ENCODE data around the gene ADRA1B. TPM values are rescaled to one million over a fixed set of nuclear protein-coding genes. Genes with fewer than 3 reads are reported as not detected.

Gene ADRA1B
- 0.90 TPM in 1 of 2 replicates, not detected in the other for total RNA-seq (ENCODE audit: low replicate concordance)

DNA sequence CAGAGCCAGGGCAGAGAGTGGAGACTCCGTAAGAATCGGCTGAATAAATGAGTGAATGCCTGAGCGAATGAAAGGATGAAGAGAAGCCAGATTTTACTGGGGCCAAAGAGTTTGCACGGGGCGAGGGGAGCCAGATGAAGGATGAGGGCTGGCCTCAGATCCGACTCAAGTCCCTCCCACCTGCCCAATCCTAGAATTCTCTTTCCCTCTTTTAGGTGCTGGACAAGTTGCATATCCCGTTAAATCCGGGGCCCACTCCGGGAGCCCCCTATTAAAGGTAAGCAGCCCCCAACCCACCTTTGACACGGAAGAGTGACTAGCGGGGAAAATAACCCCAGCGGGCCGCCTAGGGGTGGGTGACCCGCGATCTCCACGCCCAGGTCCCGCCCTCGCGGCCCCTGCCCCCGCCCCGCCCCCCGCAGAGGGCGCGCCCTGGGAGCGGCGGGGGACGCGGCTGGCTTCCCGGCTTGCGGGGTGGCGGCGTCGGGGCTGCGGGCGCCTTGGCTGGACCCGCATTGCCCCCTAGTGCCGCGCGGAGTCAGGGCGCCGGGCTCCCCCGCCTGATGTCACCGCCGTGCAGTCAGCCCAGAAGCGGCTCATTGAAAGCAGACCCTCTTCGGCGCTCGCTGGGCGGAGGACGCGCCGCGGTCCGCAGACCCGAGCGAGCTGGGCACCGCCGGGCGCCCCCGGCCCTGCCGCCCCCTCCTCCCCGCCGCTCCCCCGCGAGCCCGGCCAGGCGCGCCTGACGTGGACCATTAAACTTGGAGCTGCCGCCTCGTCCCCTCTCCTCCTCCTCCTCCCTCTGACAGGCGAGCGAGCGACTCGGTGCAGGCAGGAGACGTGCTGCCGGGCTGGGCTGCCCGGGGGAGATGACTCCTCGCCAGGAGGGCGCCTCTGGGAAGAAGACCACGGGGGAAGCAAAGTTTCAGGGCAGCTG lies at the start of gene ADRA1B:
ADRA1B (plus strand) TSS at position 579 of the 937 bp plus-strand sequence. CDS start 424 bp downstream, outside the sequence.

DNA sequence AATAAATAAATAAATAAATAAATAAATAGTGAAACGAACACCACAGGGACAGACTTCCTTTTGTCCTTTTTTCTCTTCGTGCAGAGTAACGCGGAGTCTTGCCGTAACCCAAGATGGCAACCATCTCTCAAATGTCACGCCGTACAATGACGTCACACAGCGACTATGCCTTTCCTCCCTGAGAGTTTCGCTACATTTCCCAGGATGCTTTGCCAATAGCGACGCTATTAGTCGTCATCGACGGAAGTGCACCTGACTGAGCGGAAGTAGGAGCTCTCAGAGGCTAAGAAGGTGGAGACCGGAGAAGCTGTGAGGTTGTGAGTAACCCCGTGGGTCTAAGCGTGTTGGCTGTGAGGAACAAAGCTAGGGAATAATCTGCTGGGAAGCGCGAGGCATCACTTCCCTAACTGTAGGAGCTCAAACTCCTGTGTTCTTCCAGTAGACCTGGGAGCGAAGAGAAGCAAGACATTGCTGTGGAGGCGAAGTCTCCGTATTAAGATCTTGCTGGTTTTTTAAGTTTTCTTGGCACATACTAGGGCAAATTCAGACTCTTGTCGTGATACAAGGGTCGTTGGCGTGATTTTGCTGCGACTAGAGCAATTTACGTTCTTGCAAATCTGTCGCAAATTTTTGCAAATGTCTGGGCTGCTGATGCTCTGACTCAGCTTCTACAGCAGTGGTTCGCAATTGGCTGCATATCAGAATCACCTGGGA lies 92.8 kb downstream of the ADRA1B start, which contains the start of gene TTC1:
TTC1 (plus strand) TSS at position 263 of the 714 bp plus-strand sequence. CDS start 1,390 bp downstream, outside the sequence.

Other genes with a start within 250 kb of the ADRA1B start
- 17.1 and 38.6 TPM in 2 replicates for gene TTC1, start 92.7 kb downstream of the ADRA1B start, total RNA-seq (ENCODE audit: low replicate concordance)
- 11.3 and 18.9 TPM in 2 replicates for gene PWWP2A, start 203.0 kb downstream of the ADRA1B start, total RNA-seq (ENCODE audit: low replicate concordance)

All from smooth muscle cell of the coronary artery (primary cell).